Stimulated activated CD4-positive, alpha-beta T cell treated with anti-CD3 and anti-CD28 coated beads, Interleukin-4, amount 100 ng/mL, for 1 hour (primary cell): ENCODE measurements around the gene ALK.

Experiments
- DNase-seq: peaks from one replicate; pipeline ENCODE4 v3.0.0-alpha.2; 2020

ALK gene

DNA sequence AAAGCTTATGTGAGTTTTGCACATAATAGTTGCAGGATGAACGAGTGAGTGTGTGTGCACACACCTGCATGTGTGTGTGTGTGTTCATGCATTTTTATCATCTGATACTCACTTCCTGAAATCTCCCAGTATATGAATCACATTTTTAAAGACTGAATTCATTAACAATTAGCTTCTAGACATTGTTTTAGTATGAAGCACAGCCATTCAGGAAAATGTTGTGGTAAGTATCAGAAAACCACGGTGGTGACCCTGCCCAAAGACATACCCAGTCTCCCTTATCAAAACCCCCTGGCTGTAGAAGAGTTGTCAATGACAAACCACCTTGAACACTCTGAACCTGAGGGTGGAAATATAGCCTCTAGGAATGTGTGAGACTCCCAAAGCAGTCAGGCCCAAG, 220.8 kb downstream of the ALK start:
- DNase-seq: no peak

GRCh38 chr2:29699045-29699444, 222.3 kb downstream of the ALK start:
- DNase-seq: no peak

DNA sequence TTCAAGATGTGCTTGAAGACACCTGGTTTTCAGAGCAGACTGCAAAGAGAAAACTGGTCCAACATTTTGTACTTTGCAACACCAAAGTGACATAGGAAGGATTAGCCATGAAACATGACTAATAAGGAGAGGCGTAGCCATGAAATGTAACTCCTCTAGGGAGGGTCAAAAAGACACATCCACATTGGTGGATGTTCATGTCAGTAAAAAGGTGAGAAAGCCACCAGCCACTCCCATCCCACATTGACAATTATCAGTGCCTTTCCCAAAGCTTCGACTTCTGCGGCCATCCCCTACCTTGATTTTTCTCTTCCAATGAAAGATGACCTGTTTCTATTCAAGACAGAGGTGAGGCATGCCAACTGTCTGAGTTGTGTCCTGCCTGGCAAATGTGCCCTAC, 223.2 kb downstream of the ALK start:
- DNase-seq: no peak

- DNase-seq: no peak
Measured at GRCh38 chr2:29697715-29698114, 223.7 kb downstream of the ALK start.

DNA sequence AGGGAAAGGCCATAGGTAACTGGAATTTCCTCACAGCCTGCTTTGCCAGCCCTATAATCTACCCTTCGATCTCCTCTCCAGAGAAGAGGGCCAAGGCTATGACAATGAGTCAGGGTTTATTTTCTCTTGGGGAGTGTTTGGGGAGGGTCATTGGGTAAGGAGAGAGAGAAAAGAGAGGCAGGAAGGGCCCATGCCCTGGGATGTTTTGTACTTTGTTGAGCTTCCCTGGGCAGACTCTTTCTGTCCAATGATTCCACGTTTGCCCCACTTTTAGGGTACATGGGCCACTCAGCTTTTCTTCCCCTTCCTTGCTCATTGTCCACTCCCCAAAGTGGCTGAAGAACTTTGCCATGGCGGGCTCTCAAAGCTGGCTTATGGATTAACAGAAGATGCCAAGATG, 224.2 kb downstream of the ALK start:
- DNase-seq: no peak

DNA sequence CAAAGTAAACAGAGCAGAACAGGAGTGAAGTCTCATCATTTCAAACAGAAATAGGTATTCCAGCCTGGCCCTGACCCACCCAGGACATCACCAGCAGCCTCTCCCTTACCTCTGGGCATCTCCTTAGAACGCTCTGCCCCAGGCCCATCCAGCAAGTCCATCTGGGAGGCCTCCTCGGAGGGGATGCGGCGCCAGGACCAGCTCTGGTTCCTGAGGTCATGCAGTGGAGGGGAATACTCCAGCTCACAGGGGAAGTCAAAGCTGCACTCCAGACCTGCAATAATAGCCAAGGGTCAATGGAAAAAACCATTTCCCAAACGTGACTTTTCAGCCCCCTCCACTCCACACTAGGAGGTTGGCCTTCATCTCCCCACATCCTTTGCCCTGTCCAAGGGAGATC, 226.6 kb downstream of the ALK start:
- DNase-seq: no peak

DNA sequence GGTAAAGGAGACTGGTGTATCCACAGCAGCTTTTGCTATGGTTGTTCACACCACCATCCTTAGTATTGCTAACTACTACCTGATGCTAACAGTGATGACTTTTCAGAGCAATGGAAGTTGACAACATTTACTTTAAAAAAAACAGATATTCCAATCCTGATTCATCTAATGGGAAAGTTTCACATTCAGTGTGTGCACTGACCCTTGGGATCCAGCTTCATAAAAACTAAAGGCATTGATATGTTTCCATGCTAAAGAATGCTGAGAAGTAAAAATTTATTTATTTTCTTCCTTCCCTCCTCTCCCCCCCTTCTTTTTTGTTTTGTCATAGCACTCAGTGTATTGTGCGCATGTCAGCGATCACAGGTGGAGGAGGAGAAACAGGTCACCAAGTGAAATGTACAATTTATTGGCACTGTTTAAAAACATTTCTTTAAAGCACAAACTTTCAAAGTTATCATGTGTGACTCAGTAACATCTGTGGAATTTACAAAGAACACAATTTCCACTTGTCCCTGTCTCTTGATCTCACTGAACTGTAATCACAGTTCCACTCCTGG, 229.9 kb downstream of the ALK start:
- no peak for DNase-seq

DNA sequence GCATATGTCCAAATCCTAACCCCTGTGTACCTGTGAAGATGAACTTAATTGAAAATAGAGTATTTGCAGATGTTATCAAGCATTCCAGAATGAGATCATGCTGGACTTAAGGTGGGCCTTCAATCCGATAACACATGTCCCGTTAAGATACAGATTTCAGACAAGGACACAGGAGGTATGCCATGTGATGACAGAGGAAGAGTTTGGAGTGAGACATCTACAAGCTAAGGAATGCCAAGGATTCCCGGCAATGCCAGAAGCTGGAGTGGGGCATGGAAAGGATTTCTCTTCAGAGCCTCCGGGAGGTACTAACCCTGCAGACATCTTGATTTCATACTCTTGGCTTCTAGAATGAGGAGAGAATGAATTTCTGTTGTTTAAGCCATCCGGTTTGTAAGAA, 231.7 kb downstream of the ALK start:
- DNase-seq: no peak

DNA sequence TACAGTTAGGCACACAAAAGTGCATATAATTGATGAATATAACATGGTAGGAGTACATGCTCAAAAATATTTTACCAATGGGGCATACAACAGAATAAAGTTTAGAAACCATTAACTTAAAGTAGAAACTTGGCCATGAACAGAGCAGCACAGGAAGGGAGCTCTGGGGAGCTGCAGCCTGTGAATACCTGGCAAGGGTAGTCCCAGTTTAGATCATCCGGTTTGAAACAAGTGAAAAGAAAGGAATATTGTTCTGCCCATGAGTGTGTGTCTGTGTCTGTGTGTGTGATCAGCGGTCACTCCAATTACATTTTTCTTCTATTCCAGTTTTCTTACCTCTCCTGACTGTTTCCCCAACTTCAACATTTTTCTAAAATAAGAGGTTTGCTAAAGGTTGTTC, 233.0 kb downstream of the ALK start:
- no peak for DNase-seq

GRCh38 chr2:29687121-29687520, 234.3 kb downstream of the ALK start:
- DNase-seq: no peak

GRCh38 chr2:29676886-29677453, 244.4 kb downstream of the ALK start:
- no peak for DNase-seq

- DNase-seq: no peak
Measured at GRCh38 chr2:29664578-29664977, 256.8 kb downstream of the ALK start.

DNA sequence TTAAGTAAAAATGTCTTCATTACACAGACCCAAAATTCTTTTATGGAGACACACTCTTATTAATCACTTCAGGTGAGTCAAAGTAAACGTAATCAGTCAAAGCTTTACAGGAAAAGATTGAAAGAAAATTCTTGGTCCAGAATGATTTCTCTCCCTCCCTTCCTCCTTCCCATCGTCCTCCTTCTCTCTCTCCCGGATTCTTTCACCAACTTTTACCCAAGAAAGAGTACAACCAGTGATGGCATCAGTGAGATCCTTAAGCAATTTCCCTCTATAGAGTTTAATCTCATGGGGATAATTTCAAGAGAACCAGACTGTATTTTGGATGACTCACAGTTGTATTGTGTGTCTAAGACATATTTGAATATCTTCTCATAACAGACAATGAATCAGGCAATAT, 258.1 kb downstream of the ALK start:
- DNase-seq: no peak

DNA sequence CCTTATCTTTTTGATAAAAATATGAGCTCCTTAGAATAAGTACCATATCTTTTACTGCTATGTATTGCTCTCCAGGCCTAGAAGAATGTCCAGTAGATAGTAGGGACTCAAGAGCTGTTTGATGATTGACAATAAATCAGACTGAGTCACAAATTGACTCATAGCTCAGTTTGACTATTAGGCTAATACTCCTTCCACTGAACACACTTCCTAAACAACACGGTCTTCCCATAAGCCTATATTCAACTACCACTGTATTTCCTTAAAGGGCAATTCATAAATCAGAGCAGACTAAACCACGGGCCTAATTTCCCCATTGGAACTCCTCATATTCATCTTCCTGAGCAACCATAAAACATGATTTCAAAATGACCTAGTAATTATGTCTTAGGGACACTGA, 258.5 kb downstream of the ALK start:
- no peak for DNase-seq

GRCh38 chr2:29660201-29660600, 261.2 kb downstream of the ALK start:
- DNase-seq: no peak

DNA sequence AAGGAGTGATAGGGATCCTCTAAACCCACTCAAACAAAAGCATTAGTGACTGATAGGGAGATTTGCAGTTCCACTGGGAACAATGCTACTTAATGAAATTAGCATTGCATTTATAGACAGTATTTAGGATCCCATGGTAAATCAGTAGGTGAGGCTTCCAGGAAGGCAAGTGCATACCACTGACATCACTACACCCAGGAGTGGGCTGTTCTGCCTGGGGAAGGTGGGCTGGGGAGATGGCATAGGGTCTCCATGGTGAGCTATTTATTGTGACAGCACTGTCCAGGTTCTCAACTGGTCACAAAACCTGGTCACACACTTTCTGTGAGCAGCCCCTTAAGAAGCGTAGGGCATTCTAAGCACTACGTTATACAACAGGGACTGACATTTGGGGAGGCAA, 262.2 kb downstream of the ALK start:
- DNase-seq: no peak

- no peak for DNase-seq
Measured at GRCh38 chr2:29657674-29658073, 263.7 kb downstream of the ALK start.

DNA sequence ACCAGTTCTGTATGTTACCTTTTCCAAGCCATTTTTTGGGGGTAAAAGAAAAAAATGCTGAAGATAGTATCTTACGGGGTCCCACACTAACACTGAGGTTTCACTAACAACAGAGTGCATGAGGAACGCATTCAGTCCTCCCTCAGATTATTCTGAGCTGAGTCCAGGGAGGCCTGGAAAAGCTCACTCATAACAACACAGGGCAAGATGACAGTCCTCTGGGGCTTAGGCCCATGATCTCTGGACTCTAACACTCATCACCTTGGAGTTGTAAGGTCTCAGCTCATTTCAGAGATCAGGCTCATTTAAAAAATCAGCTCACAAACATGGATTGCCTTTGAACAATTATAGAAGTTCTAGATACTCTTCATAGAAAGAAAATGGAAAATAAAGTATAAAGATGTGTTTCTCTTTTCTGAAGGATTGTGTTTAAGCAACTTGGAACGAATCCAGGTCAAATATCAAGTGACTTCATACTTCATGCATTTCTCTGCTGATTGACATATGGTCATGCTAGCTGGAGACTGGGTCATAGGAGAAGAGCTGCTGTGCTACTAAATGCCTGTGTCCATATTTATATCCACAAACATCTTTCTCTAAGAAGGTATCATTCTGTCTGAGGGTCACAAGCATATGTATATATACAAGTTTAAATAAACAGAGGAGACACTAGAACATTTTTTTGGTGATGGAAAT, 265.8 kb downstream of the ALK start:
- DNase-seq: no peak

DNA sequence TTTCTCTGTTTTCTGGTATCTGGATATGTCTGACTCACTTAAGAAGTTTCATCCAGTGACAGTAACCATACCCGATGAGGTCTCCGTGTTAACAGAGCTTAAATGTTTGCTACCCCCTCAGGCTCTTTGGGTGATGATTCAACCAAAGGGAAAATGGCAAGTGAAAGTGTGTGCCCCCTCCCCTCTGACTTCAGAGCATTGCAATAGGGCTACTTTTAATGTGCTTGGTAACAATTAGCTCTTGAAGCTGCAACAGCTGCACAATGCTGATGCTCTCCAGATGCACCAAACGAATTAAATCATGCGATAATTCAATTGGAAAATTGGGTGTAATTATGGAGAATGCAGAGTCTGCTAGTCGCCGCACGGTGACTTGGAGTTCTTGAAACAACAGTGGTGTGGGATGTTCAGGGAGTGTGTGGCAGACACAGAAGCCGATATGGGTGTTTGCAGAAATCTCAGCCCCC, 270.7 kb downstream of the ALK start:
- DNase-seq: no peak

- no peak for DNase-seq
Measured at GRCh38 chr2:29644949-29645348, 276.4 kb downstream of the ALK start.

GRCh38 chr2:29643196-29643595, 278.2 kb downstream of the ALK start:
- DNase-seq: no peak

DNA sequence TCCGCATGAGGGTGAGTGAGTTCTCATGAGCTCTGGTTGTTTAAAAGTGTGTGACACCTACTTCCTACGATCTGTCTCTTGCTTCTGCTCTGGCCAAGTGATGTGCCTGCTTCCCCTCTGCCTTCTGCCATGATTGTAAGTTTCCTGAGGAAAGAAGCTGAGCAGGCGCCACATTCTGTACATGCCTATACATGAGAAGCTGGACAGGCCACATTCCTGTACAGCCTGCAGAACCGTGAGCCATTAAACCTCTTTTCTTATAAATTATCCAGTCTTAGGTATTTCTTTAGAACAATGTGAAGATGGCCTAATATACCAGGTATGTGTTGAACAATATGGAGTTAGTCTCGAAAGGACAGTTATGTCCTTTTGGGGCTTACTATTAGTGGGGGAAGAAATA, 281.0 kb downstream of the ALK start:
- DNase-seq: no peak

DNA sequence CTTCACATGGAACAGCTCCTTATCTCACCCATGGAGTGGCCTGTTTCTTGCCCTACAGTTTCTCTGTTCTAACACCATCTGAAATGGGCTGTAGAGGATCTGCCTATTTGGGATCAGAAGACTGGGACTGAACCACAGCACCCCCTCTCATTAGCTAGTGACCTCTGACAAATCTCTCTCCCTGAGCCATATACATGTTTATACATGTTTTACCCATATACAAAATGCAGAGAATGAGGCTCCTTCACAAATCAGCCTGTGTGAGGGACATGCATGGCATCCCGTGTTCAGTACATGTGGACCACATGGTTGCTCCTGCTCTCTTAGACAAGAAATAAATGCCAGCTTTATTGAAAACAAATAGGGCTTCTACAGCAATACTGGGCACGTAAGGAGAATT, 282.7 kb downstream of the ALK start:
- DNase-seq: no peak

GRCh38 chr2:29634916-29635315, 286.5 kb downstream of the ALK start:
- DNase-seq: no peak

DNA sequence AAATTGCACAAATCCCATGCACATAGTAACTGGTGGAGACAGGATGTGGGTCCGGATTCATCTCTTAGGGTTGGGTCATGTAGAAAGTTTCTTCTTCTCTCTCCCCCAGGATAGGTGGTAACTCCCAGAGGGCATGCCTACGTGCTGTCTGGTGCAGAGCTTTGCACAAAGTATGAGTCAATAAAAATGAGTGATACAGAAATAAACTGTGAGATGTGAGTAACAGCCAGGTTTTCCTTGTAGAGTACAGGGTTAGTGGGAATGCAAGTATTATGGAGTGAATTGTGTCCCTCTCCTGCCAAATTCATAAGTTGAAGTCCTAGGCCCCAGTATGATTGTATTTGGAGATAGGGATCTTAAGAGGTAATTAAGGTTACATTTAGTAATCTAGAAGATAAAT, 289.4 kb downstream of the ALK start:
- no peak for DNase-seq
